ENCODE measurements around the gene ATP6V0C.
"Not testable (repeated sequence)": the region's sequence is repeated elsewhere in the genome, so short reads cannot be mapped to it uniquely, and the experiment has no call there.

Gene ATP6V0C

DNA sequence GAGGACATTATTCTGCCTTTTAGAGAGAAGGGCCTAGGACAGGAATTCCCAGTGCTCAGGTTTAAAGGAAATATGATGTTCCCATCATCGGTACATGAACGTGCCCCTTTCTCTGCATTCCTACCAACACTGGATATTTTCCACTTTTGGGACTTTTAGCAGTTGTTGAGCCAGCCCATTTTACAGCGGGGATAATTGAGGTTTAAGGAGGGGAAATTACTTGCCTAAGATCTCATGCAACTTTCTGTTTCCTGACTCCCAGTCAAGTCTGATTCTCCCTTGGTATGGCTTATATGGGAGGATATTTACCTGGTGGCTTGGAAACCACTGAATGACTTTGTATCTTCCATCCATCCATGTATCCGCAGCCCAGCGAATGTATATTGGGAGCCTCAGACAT lies 20.6 kb downstream of the ATP6V0C start:
- H3K4me3 Mint-ChIP-seq, H3K36me3 Mint-ChIP-seq, H3K27ac Mint-ChIP-seq, H3K27me3 Mint-ChIP-seq, H3K9me3 Mint-ChIP-seq: not testable (repeated sequence)
- H3K4me1 Mint-ChIP-seq = peaks cover 22% of the 10 kb centered on the region

DNA sequence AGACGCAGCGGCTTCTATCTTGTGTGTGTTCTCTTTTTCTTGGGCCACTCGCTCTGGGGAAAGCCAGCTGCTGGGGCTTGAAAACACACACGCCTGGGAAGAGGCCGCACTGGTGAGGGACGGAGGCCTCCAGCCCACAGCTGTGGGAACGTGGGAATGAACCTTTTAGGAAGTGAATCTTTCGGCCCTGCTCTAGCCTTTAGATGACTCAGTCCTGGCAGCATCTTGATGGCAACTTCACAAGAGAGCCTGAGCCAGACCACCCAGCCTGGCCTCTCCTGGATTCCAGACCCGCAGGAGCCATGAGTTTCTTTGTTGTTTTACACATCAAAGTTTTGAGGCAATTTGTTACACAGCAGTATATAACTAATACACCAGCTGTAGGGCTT lies 21.9 kb downstream of the ATP6V0C start:
- Mint-ChIP-seq H3K27ac (no peak overlapping the region), H3K27me3 (no peaks in the 10 kb centered on the region), H3K36me3 (peaks cover 2% of the 10 kb centered on the region), H3K4me3 (no peak overlapping the region), H3K4me1 (peaks cover 32% of the 10 kb centered on the region), H3K9me3 (no peaks in the 10 kb centered on the region)

- Mint-ChIP-seq H3K27me3 (no peaks in the 10 kb centered on the region), H3K4me3 (peak within 1 kb of the TSS; percentile 92), H3K9me3 (no peaks in the 10 kb centered on the region), H3K27ac (peak within 1 kb of the TSS; percentile 86), H3K4me1 (peaks cover 37% of the 10 kb centered on the region), H3K36me3 (peaks cover 2% of the 10 kb centered on the region)
Measured at GRCh38 chr16:2537451-2538379, 24.0 kb downstream of the ATP6V0C start, which contains the start of gene PDPK1. Gene PDPK1, plus strand, starts transcription at chr16:2538021. Its CDS starts 92 bp downstream, at chr16:2538113.

DNA sequence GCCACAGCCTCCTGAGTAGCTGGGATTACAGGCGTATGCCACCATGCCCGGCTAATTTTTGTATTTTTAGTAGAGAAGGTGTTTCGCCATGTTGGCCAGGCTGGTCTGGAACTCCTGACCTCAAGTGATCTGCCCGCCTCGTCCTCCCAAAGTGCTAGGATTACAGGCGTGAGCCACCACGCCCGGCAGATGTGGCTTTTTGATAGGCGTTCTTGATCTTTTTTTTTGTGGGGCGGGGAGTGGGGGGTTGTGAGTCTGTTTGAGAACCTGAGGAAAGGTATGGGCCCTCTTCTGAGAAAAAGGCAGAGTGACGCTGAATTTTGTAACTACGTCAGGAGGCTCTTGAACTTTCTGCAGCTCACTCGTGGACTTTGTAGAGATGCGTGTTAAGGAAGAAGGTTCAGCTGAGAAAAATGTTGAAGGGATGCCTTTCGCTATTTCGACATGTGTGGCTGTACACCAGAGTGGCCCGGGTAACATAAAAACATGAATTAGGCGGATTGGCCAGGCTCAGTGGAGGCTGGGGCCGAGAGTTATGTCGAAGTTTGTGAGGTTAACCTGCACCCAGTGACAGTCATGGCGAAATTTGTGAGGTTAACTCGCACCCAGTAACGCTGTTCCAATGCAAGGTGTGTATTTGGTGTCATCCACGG lies 25.6 kb downstream of the ATP6V0C start:
- not testable (repeated sequence) for H3K27ac Mint-ChIP-seq, H3K27me3 Mint-ChIP-seq, H3K9me3 Mint-ChIP-seq, H3K36me3 Mint-ChIP-seq
- H3K4me3 Mint-ChIP-seq = peak overlapping the region; percentile 92
- H3K4me1 Mint-ChIP-seq = peaks cover 39% of the 10 kb centered on the region

GRCh38 chr16:2539845-2540458 lies 26.2 kb downstream of the ATP6V0C start:
- not testable (repeated sequence) for H3K27me3 Mint-ChIP-seq, H3K9me3 Mint-ChIP-seq, H3K27ac Mint-ChIP-seq, H3K36me3 Mint-ChIP-seq
- Mint-ChIP-seq H3K4me3 (peak overlapping the region; percentile 92), H3K4me1 (peaks cover 40% of the 10 kb centered on the region)

- not testable (repeated sequence) for H3K36me3 Mint-ChIP-seq, H3K27ac Mint-ChIP-seq, H3K27me3 Mint-ChIP-seq, H3K9me3 Mint-ChIP-seq
- peaks cover 45% of the 10 kb centered on the region for H3K4me1 Mint-ChIP-seq
- H3K4me3 Mint-ChIP-seq = peak overlapping the region; percentile 23
Measured at GRCh38 chr16:2540912-2541311, 27.2 kb downstream of the ATP6V0C start.

GRCh38 chr16:2541409-2541808 lies 27.7 kb downstream of the ATP6V0C start:
- H3K27ac Mint-ChIP-seq, H3K27me3 Mint-ChIP-seq, H3K36me3 Mint-ChIP-seq, H3K9me3 Mint-ChIP-seq: not testable (repeated sequence)
- peak overlapping the region; percentile 23 for H3K4me3 Mint-ChIP-seq
- peaks cover 45% of the 10 kb centered on the region for H3K4me1 Mint-ChIP-seq

- not testable (repeated sequence) for H3K36me3 Mint-ChIP-seq, H3K27ac Mint-ChIP-seq, H3K27me3 Mint-ChIP-seq, H3K9me3 Mint-ChIP-seq, H3K4me3 Mint-ChIP-seq
- peaks cover 37% of the 10 kb centered on the region for H3K4me1 Mint-ChIP-seq
Measured at GRCh38 chr16:2543771-2544170, 30.0 kb downstream of the ATP6V0C start.

DNA sequence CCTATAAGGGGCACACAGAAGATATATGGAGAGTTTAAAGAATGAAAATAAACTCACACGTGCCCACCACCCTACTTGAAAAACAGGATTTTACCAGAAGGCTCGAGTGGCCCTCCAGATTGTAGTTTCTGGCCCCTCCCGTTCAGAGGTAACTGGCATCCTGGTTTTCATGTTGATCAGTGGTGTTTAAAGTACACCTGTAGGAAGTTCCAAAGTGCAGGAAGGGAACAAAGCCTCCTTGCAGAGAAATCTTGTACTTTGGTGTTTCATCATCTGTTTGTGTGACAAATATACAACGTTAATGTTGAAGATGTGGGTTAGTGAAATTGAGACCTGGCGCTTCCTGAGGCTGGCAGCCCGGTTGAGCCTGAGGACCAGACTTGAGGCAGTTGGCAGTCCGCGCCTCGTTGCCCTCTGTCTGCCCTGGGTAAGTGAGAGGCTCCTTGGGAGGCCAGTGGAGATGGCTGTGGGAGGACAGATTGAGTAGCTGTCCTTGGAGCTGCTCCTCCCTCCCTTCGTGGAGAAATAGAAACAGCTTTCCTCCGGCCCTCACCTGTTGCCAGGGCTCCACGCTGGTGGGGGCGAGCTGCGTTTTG lies 36.6 kb downstream of the ATP6V0C start:
- not testable (repeated sequence) for H3K9me3 Mint-ChIP-seq, H3K4me1 Mint-ChIP-seq, H3K27ac Mint-ChIP-seq, H3K4me3 Mint-ChIP-seq, H3K36me3 Mint-ChIP-seq, H3K27me3 Mint-ChIP-seq

- H3K4me1 Mint-ChIP-seq, H3K36me3 Mint-ChIP-seq, H3K27ac Mint-ChIP-seq, H3K27me3 Mint-ChIP-seq, H3K4me3 Mint-ChIP-seq, H3K9me3 Mint-ChIP-seq: not testable (repeated sequence)
Measured at GRCh38 chr16:2551420-2551889, 37.7 kb downstream of the ATP6V0C start.

GRCh38 chr16:2554709-2555425 lies 41.1 kb downstream of the ATP6V0C start:
- H3K9me3 Mint-ChIP-seq, H3K4me1 Mint-ChIP-seq, H3K27ac Mint-ChIP-seq, H3K27me3 Mint-ChIP-seq, H3K36me3 Mint-ChIP-seq, H3K4me3 Mint-ChIP-seq: not testable (repeated sequence)

GRCh38 chr16:2557150-2557549 lies 43.4 kb downstream of the ATP6V0C start:
- H3K27ac Mint-ChIP-seq, H3K4me1 Mint-ChIP-seq, H3K27me3 Mint-ChIP-seq, H3K4me3 Mint-ChIP-seq, H3K36me3 Mint-ChIP-seq, H3K9me3 Mint-ChIP-seq: not testable (repeated sequence)

- not testable (repeated sequence) for H3K4me1 Mint-ChIP-seq, H3K9me3 Mint-ChIP-seq
Measured at GRCh38 chr16:2560131-2560797, 46.5 kb downstream of the ATP6V0C start.

DNA sequence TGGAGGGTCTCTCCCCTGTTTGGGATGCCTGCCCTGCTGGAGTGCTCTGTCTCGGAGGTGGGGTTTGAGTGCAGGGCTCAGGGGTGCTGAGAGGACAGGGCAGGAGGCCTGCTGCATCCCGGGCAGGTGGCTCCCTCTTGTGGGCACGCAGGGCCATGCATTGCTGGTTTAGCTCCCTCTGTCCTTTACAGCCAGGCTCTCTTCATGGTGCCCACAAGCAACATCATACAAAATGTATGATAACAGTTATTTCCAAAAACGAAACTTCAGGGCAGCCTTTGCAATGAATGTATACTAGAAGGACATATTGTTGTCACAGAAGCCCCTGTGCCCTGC lies 47.0 kb downstream of the ATP6V0C start:
- not testable (repeated sequence) for H3K27me3 Mint-ChIP-seq

More at GRCh38 chr16:2560131-2560797, 46.5 kb downstream of the ATP6V0C start:
- H3K36me3 Mint-ChIP-seq, H3K27ac Mint-ChIP-seq, H3K4me3 Mint-ChIP-seq, H3K27me3 Mint-ChIP-seq: not testable (repeated sequence)

GRCh38 chr16:2567506-2567905 lies 53.8 kb downstream of the ATP6V0C start:
- H3K9me3 Mint-ChIP-seq, H3K4me1 Mint-ChIP-seq, H3K27ac Mint-ChIP-seq, H3K4me3 Mint-ChIP-seq, H3K27me3 Mint-ChIP-seq, H3K36me3 Mint-ChIP-seq: not testable (repeated sequence)

More for the DNA sequence above, 47.0 kb downstream of the ATP6V0C start:
- H3K27ac Mint-ChIP-seq, H3K36me3 Mint-ChIP-seq, H3K4me3 Mint-ChIP-seq, H3K4me1 Mint-ChIP-seq, H3K9me3 Mint-ChIP-seq: not testable (repeated sequence)

All from activated naive CD4-positive, alpha-beta T cell treated with anti-CD3 and anti-CD28 coated beads, Interleukin-2, amount 50 U/mL, for 24 hours (primary cell).